ENCODE measurements around the gene SGK2.
"Not testable (repeated sequence)": the region's sequence is repeated elsewhere in the genome, so short reads cannot be mapped to it uniquely, and the experiment has no call there.

The SGK2 gene

DNA sequence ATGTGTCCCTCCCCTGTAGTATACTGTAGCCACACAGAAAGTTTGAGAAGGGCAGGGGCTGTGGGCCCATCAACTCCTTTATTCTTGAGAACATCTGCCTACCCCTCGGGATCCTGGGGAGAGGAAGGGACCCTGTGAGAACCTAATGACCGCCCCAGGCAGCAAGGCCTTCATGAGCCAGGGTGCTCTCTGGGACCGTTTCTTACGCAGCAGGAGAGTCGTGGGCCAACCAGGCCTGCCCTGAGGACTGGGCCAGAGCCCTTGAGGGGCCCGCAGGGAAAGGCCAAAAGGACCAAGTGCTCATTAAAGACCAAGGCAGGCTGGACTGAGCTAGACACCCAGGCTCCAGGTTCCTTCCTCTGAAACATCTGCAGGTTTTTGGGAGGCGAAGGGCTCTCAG is 5.2 kb downstream of the SGK2 start:
- DNase-seq (ENCODE audit: low read depth in 2 of 2): no peak

DNA sequence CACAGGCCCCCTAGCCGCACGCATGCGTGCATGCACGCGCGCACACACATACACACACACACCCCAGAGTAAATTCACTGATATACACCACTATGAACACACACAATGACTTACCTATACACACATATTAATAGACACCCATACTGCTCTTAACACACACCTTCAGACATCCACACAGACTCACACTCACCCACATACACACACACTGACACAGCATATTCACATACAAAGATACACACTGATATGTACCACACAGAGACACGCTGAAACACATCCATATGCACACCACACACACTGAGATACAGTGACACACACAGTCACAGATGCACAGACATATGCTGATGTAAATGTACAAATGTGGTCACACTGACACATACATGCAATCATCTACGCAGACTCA is 5.6 kb downstream of the SGK2 start:
- no peak for DNase-seq (ENCODE audit: low read depth in 2 of 2)

DNA sequence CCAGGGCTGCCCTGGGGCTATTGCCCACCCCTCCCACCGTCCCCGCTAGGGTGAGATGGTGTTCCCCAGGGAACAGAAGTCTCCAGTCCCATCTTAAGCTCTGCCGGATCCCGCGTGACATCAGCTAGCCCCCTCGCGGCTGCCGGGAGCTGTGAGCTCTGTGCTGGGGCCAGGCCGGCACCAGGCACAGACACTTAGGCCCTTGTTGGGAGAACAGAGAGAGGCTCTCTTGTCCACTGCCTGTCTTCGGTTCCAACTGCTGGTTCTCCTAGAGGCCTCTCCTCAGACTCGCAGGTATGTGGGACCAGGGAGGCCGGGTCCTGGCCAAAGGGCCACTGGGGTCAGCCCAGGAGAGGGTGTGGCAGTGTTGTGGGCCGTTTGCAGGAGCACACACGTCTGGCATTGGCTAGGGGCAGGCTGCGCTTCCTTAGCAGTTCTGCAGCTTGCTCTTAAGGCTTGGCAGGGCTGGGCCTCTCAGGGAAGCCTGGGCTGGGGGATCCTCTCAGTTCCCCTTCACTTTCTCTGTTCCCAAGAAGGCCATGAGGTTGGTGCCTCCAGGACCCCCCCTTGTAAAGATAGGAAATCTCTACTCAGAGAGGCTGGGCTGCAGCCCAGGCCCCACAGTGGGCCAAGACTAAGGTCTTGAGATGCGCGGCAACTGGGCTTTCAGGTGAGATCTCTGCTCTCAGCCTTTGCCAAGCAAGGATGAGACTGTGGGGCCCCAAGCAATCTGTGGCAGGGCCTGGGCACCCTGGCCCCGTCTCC is 6.3 kb downstream of the SGK2 start:
- DNase-seq (ENCODE audit: low read depth in 2 of 2): no peak

DNA sequence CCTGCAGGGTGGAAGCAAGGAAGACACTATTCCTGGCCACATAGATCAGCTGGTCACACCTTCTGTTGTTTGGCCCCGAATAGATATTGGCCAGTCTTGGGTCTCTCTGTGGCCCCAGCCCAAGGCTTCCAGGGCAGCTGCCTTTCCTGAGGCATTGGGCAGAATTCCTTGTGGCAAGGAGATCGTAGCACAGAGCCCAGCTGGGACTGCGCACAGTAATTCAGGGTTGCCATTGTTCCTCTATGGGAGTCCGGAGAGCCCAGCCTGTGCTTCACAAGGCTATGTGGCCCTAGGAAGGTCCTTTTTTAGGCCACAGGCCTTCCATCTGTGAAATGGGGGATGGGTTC is 6.9 kb downstream of the SGK2 start:
- no peak for DNase-seq (ENCODE audit: low read depth in 2 of 2)

DNA sequence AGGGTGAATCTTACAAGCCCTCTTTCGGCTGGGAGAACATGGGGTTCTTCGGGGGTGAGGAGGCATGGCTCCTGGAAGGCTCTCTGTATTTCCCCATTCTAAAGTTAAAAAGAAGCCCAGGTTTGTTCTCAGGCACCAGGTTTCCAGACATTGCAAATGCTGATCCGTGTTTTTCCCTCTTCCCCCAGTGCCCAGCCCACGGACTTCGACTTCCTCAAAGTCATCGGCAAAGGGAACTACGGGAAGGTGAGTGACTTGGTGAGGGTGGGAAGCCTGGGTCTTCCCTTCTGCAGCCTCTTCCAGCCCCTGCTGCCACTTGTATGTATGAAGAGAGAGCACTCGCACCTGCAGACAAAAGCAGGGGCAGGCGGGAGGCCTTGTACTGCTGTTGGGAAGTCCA is 8.7 kb downstream of the SGK2 start:
- no peak for DNase-seq (ENCODE audit: low read depth in 2 of 2)

DNA sequence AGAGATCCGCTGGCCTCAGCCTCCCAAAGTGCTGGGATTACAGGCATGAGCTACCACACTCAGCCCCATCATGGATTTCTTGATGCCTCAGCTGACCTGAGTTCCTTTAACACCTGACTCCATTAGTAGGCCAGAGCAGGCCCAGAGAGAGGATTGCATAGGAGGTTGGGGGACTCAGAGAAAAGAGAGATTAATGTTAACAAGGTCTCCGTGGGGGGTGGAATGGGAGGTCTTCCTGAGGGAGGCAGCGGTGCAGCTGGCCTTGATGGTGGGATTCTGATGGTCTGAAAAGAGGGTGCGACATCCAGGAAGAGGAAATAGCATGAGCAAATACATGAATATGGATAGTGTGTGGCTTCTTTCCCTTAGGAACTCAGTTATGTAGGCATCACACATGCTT is 9.9 kb downstream of the SGK2 start:
- no peak for DNase-seq (ENCODE audit: low read depth in 2 of 2)

DNA sequence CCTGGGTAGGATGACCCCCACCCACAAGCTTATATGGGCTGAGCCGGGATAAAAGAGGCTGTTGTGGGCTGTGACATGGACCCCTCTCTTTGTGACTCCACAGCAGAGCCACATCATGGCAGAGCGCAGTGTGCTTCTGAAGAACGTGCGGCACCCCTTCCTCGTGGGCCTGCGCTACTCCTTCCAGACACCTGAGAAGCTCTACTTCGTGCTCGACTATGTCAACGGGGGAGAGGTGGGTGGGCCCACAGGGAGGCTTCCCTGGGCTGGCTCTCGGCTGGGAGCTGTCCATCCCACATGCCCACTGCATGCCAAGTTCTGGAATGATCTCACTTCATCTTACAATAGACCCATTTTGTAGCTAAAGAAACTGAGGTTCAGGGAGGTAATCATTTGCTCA is 10.5 kb downstream of the SGK2 start:
- DNase-seq (ENCODE audit: low read depth in 2 of 2): no peak

DNA sequence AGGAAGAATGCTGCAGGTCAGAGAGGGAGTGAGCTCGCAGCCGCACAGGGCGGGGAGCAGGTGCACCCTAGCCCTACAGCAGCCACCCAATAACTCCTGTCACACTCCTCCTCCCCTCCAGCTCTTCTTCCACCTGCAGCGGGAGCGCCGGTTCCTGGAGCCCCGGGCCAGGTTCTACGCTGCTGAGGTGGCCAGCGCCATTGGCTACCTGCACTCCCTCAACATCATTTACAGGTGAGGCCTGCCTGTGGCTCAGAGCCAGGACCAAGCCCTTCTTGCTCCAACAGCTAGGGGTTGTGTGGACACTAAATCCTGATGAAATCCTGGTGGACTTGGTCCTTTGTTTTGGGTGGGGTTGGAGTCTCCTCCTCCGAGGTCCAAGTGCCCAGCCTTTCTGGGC is 11.7 kb downstream of the SGK2 start:
- DNase-seq (ENCODE audit: low read depth in 2 of 2): no peak

DNA sequence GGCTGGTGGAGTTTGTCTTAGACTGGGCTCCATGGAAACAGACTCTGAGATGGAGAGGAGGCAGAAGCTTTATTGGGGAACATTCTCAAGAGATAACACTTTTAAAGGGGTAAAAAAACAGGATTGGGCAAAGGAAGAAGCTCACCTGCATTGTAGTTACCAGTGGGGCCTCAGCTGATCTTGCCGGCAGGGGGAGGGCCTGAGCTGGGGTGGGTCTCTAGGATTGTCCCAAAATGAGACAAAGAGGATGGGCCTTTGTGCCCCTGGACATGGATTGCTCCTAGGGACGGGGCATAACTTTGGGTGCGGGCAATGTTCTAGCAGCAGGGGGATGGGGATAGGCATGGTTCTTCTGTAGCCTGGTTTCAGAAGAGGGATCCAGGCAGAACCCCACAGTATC is 12.5 kb downstream of the SGK2 start:
- no peak for DNase-seq (ENCODE audit: low read depth in 2 of 2)

DNA sequence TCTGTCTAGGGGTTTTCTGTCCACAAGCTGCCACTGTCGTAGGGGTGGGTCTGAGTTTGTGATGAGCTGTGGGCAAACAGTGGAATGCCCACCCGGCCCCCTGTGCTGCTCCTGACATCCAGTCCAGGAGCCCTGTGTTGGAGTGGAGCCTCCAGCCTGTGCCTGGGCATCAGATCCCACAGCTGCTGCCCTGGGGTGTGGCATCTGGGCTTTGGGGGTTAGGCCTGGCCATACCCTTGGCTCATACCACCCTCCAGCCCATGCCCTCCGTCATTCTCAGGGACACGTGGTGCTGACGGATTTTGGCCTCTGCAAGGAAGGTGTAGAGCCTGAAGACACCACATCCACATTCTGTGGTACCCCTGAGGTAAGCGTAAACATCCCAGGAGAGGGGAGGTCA is 12.9 kb downstream of the SGK2 start:
- no peak for DNase-seq (ENCODE audit: low read depth in 2 of 2)

DNA sequence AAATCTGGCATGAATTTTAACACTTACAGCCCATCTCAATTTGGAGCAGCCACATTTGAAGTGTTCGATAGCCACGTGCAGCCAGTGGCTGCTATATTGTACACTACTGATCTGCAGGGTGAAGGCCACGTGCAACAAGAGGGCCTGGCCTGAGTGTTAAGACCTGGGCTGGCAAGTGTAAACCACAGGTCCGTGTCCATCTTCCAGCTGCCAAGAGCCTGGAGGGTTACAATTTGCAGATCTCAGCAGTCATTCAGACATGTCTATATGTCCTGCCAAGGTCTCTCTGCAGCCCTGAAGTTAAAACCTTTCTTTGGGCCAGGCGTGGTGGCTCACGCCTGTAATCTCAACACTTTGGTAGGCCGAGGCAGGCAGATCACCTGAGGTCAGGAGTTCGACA is 14.1 kb downstream of the SGK2 start:
- DNase-seq (ENCODE audit: low read depth in 2 of 2): no peak

DNA sequence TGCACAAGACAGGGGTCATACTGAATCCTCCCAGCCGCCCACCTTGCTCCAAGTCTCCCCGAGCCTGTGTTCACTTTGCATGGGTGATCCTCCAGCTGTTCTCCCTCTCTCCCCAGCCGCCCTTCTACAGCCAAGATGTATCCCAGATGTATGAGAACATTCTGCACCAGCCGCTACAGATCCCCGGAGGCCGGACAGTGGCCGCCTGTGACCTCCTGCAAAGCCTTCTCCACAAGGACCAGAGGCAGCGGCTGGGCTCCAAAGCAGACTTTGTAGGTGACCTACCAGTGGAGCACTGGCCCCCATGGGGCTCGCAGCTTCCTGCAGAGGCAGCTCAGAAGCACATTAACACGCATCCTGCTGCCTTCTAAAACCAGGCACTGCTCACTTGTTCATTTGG is 17.3 kb downstream of the SGK2 start:
- DNase-seq (ENCODE audit: low read depth in 2 of 2): no peak

DNA sequence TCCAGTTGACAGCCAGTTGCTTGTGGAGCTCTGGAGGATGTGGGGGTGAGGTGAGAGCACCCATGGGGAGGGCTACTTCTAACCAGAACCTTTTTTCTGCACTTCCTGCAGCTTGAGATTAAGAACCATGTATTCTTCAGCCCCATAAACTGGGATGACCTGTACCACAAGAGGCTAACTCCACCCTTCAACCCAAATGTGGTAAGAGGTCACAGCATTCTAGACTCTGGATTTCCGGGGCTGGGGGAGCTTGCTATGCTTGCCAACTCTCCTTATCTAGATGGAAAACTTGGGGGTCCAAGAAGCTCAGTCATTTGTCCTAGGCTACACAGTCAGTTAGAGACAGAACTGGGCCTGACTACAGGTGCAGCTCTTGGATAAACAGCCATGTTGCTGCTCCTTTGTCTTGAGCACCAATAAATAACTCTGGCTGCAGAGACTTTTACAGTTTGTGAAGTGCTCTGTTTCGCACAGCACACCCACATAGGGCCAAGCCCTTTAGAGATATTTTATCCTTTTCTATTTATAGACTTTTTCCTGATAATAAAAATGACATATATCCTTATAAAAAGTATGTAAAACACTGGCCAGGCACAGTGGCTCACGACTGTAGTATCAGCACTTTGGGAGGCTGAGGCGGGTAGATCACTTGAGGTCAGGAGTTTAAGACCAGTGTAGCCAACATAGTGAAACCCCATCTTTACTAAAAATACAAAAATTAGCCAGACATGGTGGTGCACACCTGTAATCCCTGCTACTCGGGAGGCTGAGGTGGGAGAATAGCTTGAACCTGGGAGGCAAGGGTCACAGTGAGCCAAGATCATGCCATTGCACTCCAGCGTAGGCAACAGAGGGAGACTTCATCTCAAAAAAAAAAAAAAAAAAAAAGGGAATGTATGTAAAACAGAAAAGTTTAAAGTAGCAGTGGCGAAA is 21.3 kb downstream of the SGK2 start:
- no peak for DNase-seq (ENCODE audit: low read depth in 2 of 2)

DNA sequence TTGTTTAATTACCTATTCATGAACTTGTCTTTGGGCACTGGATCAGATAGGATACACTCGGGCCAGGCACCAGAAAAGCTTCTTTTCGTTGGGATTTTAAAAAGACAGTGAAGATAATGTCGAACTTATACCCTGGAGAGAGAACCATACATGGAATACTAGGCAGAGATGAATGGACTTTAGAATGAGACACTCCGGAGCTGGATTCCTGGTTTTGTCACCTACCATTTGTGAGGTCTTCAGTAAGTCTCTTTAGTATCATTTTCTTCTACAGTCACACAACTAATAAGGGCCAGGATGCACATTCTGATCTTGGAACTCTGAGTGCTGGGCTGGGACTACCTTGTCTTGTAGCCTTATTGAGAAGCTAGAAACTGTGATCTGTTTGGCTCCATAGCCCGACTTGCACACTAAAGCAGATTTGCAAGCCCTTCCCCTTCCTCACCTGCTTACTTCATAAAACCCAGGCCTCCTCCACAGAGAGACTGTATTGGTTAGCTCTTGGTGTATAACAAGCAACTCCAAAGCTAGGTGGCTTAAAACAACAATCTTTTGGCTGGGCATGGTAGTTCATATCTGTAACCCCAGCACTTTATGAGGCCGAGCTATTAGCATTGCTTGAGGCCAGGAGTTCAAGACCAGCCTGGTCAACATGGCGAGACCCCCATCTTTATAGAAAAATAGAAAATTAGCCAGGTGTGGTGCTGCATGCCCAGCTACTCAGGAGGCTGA is 24.5 kb downstream of the SGK2 start:
- DNase-seq (ENCODE audit: low read depth in 2 of 2): no peak

DNA sequence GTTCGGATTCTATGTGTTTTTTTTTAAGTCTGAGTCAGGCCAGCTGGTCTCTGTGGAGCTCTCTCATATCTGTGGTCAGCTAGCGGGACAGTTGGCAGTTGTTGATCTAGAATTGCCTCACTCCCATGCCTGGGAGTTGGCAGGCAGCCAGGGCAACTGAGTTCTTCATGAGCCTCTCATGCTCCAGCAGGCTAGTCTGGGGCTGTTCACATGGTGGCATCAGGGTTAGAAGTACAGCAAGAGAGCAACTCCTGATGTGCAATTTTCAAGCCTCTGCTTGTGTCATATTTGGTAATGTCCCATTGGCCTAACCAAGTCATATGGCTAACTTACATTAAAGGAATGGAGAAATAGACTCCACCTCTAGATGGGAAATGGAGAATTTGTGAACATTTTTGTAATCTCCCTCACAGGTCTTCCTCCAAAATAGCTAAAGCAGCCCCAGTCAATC is 25.2 kb downstream of the SGK2 start:
- no peak for DNase-seq (ENCODE audit: low read depth in 2 of 2)

DNA sequence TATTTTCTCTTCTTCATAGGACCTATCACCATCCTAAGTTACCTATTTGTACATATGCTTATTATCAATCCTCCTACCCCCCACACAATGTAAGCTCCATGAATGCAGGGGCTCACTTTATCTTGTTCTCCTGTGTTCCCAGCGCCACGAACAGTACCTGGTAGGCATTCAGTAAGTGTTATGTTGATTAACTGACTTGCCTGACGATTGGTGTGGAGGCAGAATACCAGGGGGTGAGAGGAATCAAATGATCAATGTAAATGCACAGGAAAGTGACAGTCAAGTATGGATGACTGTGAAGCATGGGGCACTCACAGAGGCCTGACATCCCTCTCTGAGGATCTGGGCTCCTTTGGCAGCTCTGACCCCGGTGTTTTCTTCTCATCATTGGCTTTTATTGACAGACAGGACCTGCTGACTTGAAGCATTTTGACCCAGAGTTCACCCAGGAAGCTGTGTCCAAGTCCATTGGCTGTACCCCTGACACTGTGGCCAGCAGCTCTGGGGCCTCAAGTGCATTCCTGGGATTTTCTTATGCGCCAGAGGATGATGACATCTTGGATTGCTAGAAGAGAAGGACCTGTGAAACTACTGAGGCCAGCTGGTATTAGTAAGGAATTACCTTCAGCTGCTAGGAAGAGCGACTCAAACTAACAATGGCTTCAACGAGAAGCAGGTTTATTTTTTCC is 25.8 kb downstream of the SGK2 start:
- DNase-seq (ENCODE audit: low read depth in 2 of 2): no peak

DNA sequence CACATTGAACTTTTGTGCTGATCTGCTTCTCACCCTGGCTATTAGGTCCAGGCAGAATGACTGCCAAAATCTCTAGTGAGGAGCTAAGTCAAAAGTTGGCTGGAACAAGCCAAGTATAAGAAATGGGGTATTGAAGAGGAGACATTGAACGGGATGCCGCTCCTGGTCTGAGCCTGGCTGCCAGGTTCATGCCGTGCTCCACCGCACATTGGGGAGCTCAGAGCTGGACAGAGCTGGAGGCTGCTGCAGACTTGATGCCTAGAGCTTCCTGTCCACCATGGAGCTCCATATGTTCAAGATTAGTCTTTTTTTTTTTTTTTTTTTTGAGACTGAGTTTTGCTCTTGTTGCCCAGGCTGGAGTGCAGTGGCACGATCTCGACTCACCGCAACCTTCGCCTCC is 27.8 kb downstream of the SGK2 start:
- DNase-seq (ENCODE audit: low read depth in 2 of 2): no peak

DNA sequence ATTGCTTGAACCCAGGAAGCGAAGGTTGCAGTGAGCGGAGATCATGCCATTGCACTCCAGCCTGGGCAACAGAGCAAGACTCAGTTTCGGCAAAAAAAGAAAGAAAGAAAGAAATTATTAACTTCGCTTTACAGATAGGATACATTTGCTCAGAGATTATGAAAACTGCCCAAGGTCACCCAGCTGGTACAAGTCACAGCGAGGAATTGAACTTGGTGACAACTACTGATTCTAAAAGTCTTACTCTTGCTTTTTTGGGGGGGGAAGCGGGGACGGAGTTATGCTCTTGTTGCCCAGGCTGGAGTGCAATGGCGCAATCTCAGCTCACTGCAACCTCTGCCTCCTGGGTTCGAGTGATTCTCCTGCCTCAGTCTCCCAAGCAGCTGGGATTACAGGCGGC is 29.7 kb downstream of the SGK2 start:
- not testable (repeated sequence) for DNase-seq (ENCODE audit: low read depth in 2 of 2)

DNA sequence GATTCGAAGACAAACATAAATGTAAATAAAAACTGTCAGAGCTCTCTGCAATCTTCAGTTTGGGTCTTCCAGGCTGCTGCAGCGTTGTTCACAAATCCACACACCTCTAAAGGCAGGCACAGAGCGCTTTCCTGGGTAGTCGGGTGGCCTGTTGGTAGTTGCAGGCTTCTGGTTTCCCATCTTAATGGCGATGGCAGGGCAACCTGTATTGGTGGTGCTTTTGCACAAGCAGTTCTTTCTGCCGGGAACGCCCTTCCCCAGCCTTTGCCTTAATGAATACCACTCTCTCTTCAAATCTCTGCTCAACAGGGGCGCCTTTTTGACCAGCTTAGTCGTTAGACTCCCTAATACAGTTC is 31.2 kb downstream of the SGK2 start:
- no peak for DNase-seq (ENCODE audit: low read depth in 2 of 2)

DNA sequence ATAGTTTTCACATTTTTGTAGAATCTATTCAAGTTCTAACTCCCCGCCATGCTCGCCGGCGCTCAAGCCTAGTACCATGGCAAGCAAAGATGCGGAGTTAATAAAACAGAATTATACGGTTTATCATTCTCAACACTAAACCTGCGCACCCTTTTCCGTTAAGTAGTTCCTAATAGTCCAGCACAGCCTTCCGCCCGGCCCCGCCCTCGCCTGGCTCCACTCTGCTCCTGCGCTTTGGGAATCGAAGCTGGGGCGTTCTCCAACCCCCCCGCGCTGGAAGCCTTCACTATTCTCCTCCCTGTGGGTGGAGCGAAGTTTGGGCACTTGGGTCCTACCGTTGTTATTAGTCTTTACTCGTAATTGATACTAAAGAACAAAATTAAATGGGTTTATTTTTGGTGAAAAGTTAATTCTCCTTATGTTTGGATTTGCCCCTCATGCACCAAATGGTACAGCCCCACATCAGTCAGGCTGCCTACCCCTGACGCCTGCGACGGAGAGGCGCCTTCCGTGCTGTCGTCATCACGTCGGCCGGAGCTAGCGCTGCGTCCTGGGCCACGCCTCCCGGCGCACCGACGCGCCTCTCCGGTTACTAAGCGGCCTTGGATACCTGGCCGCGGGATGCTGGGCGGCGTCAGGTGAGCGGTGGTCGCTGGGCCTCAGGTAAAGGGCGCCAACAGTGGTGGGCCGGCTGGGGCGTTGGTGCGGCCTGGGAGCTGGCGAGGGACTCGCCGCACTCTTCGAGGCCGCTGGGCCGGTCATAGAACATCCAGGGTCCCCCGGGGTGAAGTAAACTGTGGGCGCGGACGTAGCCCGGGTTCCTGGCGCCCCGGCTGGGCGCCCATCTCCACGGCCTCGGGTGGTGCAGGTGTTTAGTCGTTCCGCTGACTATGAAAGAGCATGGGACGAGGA is 31.8 kb downstream of the SGK2 start, which contains the start of gene IFT52:
IFT52 (plus strand) TSS at position 546 of the 912 bp plus-strand sequence. CDS start 3,762 bp downstream, outside the sequence.
- peak; percentile 75 to 83 for DNase-seq (ENCODE audit: low read depth in 2 of 2)

DNA sequence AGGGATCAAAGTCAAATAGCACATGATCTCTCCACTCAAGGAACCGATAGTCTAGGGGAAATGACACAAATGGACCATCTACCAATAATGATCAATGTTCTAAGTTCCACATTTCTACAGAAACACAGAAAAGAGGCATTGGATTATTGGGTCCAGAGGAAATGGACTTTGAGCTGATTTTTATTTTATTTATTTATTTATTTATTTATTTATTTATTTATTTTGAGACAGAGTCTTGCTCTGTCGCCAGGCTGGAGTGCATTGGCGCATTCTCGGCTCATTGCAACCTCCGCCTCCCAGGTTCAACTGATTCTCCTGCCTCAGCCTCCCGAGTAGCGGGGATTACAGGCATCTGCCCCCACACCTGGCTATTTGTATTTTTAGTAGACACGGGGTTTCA is 43.1 kb downstream of the SGK2 start:
- not testable (repeated sequence) for DNase-seq (ENCODE audit: low read depth in 2 of 2)

Measured in stimulated activated CD8-positive, alpha-beta memory T cell treated with anti-CD3 and anti-CD28 coated beads, Interleukin-2, amount 100 ng/mL, for 48 hours (primary cell).